Measurements from ENCODE around the gene TMEM131L.

The TMEM131L gene

DNA sequence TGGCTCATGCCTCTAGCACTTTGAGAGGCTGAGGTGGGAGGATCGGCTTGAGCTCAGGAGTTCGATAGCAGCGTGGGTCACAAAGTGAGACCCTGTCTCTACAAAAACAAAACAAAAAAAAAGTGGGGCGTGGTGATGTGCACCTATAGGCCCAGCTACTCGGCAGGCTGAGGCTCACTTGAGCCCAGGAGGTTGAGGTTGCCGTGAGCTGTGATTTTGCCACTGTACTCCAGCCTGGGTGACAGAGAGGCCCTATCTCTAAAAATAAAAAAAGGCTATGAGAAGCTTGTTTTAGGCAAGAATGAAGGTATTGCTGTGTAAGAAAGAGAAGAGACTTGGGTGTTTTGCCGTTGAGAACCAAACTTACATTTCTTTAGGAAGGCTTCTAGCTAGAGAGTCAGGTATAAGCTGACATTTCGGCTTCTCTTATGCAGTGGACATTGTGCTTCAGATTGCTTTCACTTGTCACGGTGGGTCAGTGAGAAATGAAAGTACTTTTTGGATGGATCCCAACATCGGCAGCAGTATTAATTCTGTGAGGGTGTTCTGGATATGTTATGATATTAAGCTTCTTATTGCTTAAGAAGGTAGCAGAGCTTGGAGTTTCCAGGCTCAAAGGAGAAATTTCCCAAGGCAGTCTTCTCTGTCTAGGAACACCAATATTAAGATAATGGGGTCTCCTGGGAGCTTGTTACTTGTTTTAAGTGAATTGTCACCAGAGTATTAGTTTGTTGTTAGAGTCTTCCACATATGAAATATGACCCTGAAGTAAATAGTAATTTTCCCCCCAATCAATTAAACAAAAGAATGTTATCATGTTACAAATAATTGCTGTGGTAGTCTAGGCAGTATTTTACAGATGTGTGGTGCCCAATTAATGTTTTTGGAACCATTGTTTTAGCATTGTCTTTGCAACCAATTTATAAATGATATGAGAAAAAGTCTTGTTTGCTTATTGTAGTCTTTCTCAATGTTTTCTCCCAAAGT is 17.6 kb downstream of the TMEM131L start:
- Histone ChIP-seq H3K27me3 (ENCODE audit: control insufficient read depth, low read length) (no peaks in the 10 kb centered on the region), H4K20me1 (ENCODE audit: control insufficient read depth, insufficient read depth, low read depth, low read length) (peaks cover 72% of the 10 kb centered on the region), H3K9me3 (ENCODE audit: control insufficient read depth, insufficient read depth, low read length) (no peaks in the 10 kb centered on the region), H3K36me3 (ENCODE audit: control insufficient read depth, low read length) (peaks cover 90% of the 10 kb centered on the region), H3K27ac (ENCODE audit: low read depth, low read length) (peak overlapping the region; percentile 13), H3K9me2 (replicated peaks; ENCODE audit: control insufficient read depth, low read length) (no peaks in the 10 kb centered on the region), H3K4me2 (ENCODE audit: low read length) (peak overlapping the region; percentile 78), H3K79me2 (ENCODE audit: control insufficient read depth, low read length) (peaks cover 100% of the 10 kb centered on the region), H3F3A (ENCODE audit: control insufficient read depth, insufficient read depth) (peaks cover 34% of the 10 kb centered on the region), H3K4me1 (ENCODE audit: control insufficient read depth, low read length) (peaks cover 95% of the 10 kb centered on the region), H3K4me3 (ENCODE audit: low read length) (peak overlapping the region; percentile 30)
- TF ChIP-seq, protein P1, sequence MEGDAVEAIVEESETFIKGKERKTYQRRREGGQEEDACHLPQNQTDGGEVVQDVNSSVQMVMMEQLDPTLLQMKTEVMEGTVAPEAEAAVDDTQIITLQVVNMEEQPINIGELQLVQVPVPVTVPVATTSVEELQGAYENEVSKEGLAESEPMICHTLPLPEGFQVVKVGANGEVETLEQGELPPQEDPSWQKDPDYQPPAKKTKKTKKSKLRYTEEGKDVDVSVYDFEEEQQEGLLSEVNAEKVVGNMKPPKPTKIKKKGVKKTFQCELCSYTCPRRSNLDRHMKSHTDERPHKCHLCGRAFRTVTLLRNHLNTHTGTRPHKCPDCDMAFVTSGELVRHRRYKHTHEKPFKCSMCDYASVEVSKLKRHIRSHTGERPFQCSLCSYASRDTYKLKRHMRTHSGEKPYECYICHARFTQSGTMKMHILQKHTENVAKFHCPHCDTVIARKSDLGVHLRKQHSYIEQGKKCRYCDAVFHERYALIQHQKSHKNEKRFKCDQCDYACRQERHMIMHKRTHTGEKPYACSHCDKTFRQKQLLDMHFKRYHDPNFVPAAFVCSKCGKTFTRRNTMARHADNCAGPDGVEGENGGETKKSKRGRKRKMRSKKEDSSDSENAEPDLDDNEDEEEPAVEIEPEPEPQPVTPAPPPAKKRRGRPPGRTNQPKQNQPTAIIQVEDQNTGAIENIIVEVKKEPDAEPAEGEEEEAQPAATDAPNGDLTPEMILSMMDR (IDR thresholded peaks at IDR 0.05; ENCODE audit: low read depth, low read length, poor library complexity, severe bottlenecking): no peak
- no peak for TF ChIP-seq EZH2phosphoT487 (IDR thresholded peaks at IDR 0.05; ENCODE audit: borderline replicate concordance, low read length)

DNA sequence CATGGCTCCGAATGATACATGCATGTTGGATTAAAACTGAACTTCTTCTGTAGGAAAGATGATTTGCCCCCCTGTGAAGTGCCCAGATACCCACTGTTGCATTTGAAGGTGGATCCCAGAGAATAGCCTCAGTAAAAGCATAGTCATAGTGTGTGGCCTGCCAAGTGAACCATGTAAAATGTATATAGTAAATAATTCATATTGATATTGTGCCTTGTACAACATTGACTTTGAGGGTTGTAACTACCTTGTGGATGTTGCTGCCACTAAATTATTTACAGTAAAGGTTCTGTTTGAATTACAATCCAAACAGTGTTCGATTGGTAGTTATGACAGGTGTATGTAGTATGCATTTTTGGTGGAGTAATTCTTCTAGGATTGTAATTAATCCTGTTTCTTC is 19.2 kb downstream of the TMEM131L start:
- peak overlapping the region; percentile 62 for H3K4me3 ChIP-seq (ENCODE audit: low read length)
- TF ChIP-seq EZH2phosphoT487 (IDR thresholded peaks at IDR 0.05; ENCODE audit: borderline replicate concordance, low read length): no peak
- TF ChIP-seq, protein P1 (IDR thresholded peaks at IDR 0.05; ENCODE audit: low read depth, low read length, poor library complexity, severe bottlenecking): no peak
- peaks cover 40% of the 10 kb centered on the region for H3F3A ChIP-seq (ENCODE audit: control insufficient read depth, insufficient read depth)
- peaks cover 100% of the 10 kb centered on the region for H3K79me2 ChIP-seq (ENCODE audit: control insufficient read depth, low read length)
- H3K27ac ChIP-seq (ENCODE audit: low read depth, low read length): peak overlapping the region; percentile 59; the same call in 1 of the 2 replicates
- H3K9me3 ChIP-seq (ENCODE audit: control insufficient read depth, insufficient read depth, low read length): no peaks in the 10 kb centered on the region
- peaks cover 95% of the 10 kb centered on the region for H3K4me1 ChIP-seq (ENCODE audit: control insufficient read depth, low read length)
- peaks cover 77% of the 10 kb centered on the region for H4K20me1 ChIP-seq (ENCODE audit: control insufficient read depth, insufficient read depth, low read depth, low read length)
- H3K9me2 ChIP-seq (replicated peaks; ENCODE audit: control insufficient read depth, low read length): no peaks in the 10 kb centered on the region
- no peaks in the 10 kb centered on the region for H3K27me3 ChIP-seq (ENCODE audit: control insufficient read depth, low read length)
- peaks cover 93% of the 10 kb centered on the region for H3K36me3 ChIP-seq (ENCODE audit: control insufficient read depth, low read length)
- H3K4me2 ChIP-seq (ENCODE audit: low read length): peak overlapping the region; percentile 81

DNA sequence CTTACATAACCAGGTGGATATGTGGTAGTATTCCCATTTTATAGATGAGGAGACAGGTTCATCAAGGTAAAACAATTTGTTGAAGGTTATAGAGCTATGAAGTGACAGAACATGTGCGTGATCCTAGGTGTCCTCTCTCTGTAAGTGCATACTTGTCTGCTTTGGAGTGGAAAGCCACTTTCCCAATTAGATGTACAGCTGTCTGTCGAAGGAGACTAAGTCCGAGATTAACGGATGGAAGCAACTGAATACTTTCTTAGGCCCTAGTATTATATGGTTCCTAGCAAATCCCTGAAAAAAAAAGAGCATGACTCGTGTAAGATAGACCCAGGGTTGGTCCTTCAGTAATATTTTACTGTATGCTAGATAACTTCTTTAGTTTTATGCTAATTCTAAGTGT is 19.7 kb downstream of the TMEM131L start:
- H3K27ac ChIP-seq (ENCODE audit: low read depth, low read length): peak overlapping the region; percentile 59; the same call in 1 of the 2 replicates
- H3K4me2 ChIP-seq (ENCODE audit: low read length): peak overlapping the region; percentile 81
- peaks cover 92% of the 10 kb centered on the region for H3K36me3 ChIP-seq (ENCODE audit: control insufficient read depth, low read length)
- H3F3A ChIP-seq (ENCODE audit: control insufficient read depth, insufficient read depth): peaks cover 40% of the 10 kb centered on the region
- peaks cover 77% of the 10 kb centered on the region for H4K20me1 ChIP-seq (ENCODE audit: control insufficient read depth, insufficient read depth, low read depth, low read length)
- peaks cover 100% of the 10 kb centered on the region for H3K79me2 ChIP-seq (ENCODE audit: control insufficient read depth, low read length)
- H3K9me3 ChIP-seq (ENCODE audit: control insufficient read depth, insufficient read depth, low read length): no peaks in the 10 kb centered on the region
- peaks cover 95% of the 10 kb centered on the region for H3K4me1 ChIP-seq (ENCODE audit: control insufficient read depth, low read length)
- TF ChIP-seq EZH2phosphoT487 (IDR thresholded peaks at IDR 0.05; ENCODE audit: borderline replicate concordance, low read length): no peak
- TF ChIP-seq, protein P1 (IDR thresholded peaks at IDR 0.05; ENCODE audit: low read depth, low read length, poor library complexity, severe bottlenecking): no peak
- no peaks in the 10 kb centered on the region for H3K27me3 ChIP-seq (ENCODE audit: control insufficient read depth, low read length)
- peak overlapping the region; percentile 62 for H3K4me3 ChIP-seq (ENCODE audit: low read length)
- no peaks in the 10 kb centered on the region for H3K9me2 ChIP-seq (replicated peaks; ENCODE audit: control insufficient read depth, low read length)
